Osteoblast (primary cell): ENCODE results near the gene FBXL14. TPM values are rescaled to one million over a fixed set of nuclear protein-coding genes. Genes with fewer than 3 reads are reported as not detected.

Experiments used
- DNase-seq: peaks from one replicate; pipeline ENCODE4 v3.0.0; 2011; ENCODE audit warnings: low spot score, mixed read lengths; ENCODE audit not compliant: insufficient read length; ENCODE audit errors: missing footprints
- H2AFZ ChIP-seq: 2 replicates; pipeline ENCODE4 v1.6.0; 2011; ENCODE audit warnings: mild to moderate bottlenecking, low read length
- H3K27ac ChIP-seq: 2 replicates; pipeline ENCODE4 v1.5.1; 2011; ENCODE audit warnings: mild to moderate bottlenecking, low read depth, low read length, moderate library complexity
- H3K27me3 ChIP-seq: 2 replicates; pipeline ENCODE4 v1.6.0; 2012; ENCODE audit warnings: mild to moderate bottlenecking, control low read depth, inconsistent platforms, low read length, moderate library complexity; ENCODE audit not compliant: insufficient read depth
- H3K36me3 ChIP-seq: 2 replicates; pipeline ENCODE4 v1.5.1; 2011; ENCODE audit warnings: mild to moderate bottlenecking, low read length, control low read depth, moderate library complexity; ENCODE audit not compliant: insufficient read depth
- H3K4me1 ChIP-seq: 2 replicates; pipeline ENCODE4 v1.5.1; 2011; ENCODE audit warnings: mild to moderate bottlenecking, low read length, control low read depth, moderate library complexity; ENCODE audit not compliant: insufficient read depth
- H3K4me2 ChIP-seq: 2 replicates; pipeline ENCODE4 v1.6.0; 2011; ENCODE audit warnings: mild to moderate bottlenecking, low read length; ENCODE audit not compliant: insufficient read depth
- H3K4me3 ChIP-seq: fragments of 200-600 bp; sonication (generic); 3 replicates; pipeline ENCODE4 v1.5.1; 2012; ENCODE audit warnings: mild to moderate bottlenecking, low read length, inconsistent platforms; ENCODE audit not compliant: insufficient read depth
- H3K79me2 ChIP-seq: 2 replicates; pipeline ENCODE4 v1.6.0; 2012; ENCODE audit warnings: mild to moderate bottlenecking, low read length, control low read depth, inconsistent platforms; ENCODE audit not compliant: insufficient read depth
- H3K9me3 ChIP-seq: 2 replicates; pipeline ENCODE4 v1.5.1; 2011; ENCODE audit warnings: low read depth, low read length, control low read depth
- H4K20me1 ChIP-seq: 2 replicates; pipeline ENCODE4 v1.6.0; 2012; ENCODE audit warnings: mild to moderate bottlenecking, low read length, control low read depth; ENCODE audit not compliant: insufficient read depth
- CTCF ChIP-seq: IDR thresholded peaks from 2 replicates; pipeline ENCODE4 v1.5.1; 2011; ENCODE audit warnings: mild to moderate bottlenecking, low read depth, low read length, moderate library complexity; ENCODE audit errors: extremely low read depth
- total RNA-seq: library from RNA; depleted of rRNA; stranded (reverse); fragments of >200 nt; gene quantifications from 2 replicates; pipeline ENCODE4 v1.2.3, GENCODE V29; 2012

Gene FBXL14
- total RNA-seq, 1 donor, result 9.8 TPM

DNA sequence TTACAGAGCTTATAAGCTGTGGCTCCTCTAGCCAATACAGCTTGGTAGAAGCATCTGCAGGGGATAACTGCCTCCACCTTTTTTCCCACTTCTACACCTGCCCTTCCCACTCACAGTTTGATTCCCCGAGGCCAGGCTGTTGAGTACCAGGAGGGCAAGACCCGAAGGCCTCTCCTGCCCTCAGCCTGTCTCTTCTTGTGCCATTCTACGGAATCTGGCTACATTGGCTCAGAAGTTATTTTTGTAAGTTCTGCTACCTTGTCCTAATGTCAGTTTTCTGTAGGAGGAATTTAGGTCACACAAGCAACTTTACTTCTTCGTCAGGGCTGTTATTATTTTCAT lies 11.7 kb downstream of the FBXL14 start:
- no peak for TF ChIP-seq CTCF
- peak overlapping the region; percentile 82 for H3K27ac ChIP-seq
- no peak for DNase-seq
- H3K9me3 ChIP-seq, result no peaks in the 10 kb centered on the region
- peaks cover 17% of the 10 kb centered on the region for H3K36me3 ChIP-seq
- no peak overlapping the region for H3K4me3 ChIP-seq
- peaks cover 32% of the 10 kb centered on the region for H4K20me1 ChIP-seq
- H2AFZ ChIP-seq, result no peak overlapping the region
- peaks cover 50% of the 10 kb centered on the region for H3K4me1 ChIP-seq
- H3K79me2 ChIP-seq, result peaks cover 97% of the 10 kb centered on the region
- peak overlapping the region; percentile 54 for H3K4me2 ChIP-seq
- no peaks in the 10 kb centered on the region for H3K27me3 ChIP-seq

DNA sequence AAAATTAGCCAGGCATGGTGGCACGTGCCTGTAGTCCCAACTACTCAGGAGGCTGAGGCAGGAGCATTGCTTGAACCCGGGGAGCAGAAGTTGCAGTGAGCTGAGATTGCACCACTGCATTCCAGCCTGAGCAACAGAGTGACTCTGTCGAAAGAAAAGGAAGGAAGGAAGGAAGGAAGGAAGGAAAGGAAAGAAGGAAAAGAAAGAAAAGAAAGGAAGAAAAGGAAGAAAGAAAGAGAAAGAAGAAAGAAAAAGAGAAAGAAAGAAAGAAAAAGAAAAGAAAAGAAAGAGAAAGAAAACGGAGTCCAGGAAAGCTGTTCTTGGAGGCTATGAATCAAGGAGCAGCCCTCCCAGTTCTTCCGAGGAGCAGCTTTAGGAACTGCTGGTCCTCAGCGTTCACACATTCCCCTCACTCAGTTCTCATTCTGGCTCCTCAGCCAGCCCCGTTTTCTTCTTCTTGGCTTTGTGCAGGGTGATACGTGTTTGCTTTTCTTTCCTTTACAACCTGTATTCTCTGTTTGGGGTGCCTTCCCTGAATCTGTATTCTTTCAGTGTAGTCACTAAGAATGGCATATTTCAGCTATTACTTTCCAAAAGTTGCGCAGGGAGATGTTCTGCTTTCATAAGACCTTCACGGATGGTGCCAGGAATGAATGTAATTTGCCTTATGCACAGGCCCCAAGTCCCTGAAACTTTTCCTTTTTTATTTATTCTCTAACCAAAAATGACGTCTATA lies 12.2 kb downstream of the FBXL14 start:
- H3K36me3 ChIP-seq, result peaks cover 17% of the 10 kb centered on the region
- H3K4me2 ChIP-seq, result peak overlapping the region; percentile 54
- no peaks in the 10 kb centered on the region for H3K9me3 ChIP-seq
- no peak for TF ChIP-seq CTCF
- H3K27ac ChIP-seq, result peak overlapping the region; percentile 82
- H4K20me1 ChIP-seq, result peaks cover 37% of the 10 kb centered on the region
- H3K4me1 ChIP-seq, result peaks cover 50% of the 10 kb centered on the region
- H3K4me3 ChIP-seq, result no peak overlapping the region
- no peak overlapping the region for H2AFZ ChIP-seq
- peak; percentile 55 for DNase-seq
- no peaks in the 10 kb centered on the region for H3K27me3 ChIP-seq
- peaks cover 97% of the 10 kb centered on the region for H3K79me2 ChIP-seq

- Histone ChIP-seq H4K20me1 (peaks cover 51% of the 10 kb centered on the region), H3K79me2 (peaks cover 86% of the 10 kb centered on the region), H3K27me3 (no peaks in the 10 kb centered on the region), H3K4me3 (no peak overlapping the region), H2AFZ (no peak overlapping the region), H3K36me3 (peaks cover 13% of the 10 kb centered on the region), H3K4me2 (no peak overlapping the region), H3K9me3 (no peaks in the 10 kb centered on the region), H3K27ac (no peak overlapping the region), H3K4me1 (peaks cover 66% of the 10 kb centered on the region)
- DNase-seq, result no peak
- no peak for TF ChIP-seq CTCF
Observed at GRCh38 chr12:1580526-1580925, 13.9 kb downstream of the FBXL14 start.

DNA sequence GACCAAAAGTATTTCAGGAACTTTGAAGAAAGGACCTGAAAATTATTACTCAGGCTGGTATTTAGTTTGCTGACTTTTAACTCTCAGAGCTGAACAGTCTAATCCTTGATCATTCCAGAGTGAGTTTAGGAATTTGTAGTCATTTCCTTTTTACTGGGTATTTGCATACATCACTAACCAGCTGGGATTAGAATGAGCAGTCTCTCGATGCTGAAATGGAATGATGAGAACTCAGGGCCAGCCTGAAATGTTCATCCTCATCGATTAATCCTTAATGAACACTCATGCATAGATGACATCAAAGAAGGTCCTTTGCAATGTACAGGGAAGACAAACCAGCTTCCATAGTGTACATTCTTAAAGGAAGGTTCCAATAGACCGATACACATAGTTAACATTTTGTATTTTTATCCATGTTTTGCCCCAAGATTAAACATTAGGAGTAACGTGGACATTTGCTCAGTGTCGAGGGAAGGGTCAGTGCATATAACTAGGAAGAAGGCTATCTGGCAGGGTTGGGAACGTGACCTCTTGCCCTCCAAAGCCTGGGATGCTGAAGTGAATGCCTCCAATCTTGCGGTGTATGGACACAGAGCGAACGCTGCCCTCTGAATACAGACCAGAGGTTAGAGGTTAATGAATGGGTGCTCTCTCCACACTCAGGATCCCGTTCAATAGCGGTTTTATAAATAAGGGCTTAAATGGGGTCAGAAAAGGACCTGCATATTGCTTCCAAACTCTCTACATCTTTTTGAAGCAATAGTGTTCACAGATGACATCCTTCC lies 14.5 kb downstream of the FBXL14 start:
- Histone ChIP-seq H3K4me1 (peaks cover 73% of the 10 kb centered on the region), H3K4me2 (peak overlapping the region; percentile 43), H2AFZ (no peak overlapping the region), H4K20me1 (peaks cover 55% of the 10 kb centered on the region), H3K79me2 (peaks cover 84% of the 10 kb centered on the region), H3K9me3 (no peaks in the 10 kb centered on the region), H3K36me3 (peaks cover 10% of the 10 kb centered on the region), H3K27ac (no peak overlapping the region), H3K4me3 (no peak overlapping the region), H3K27me3 (no peaks in the 10 kb centered on the region)
- DNase-seq, result peak; percentile 90
- no peak for TF ChIP-seq CTCF
